HG03135 (cell line): ENCODE results near the gene NLGN2.
A peak's percentile ranks its signal among the peaks of the same experiment; 100 is the strongest.

ENCODE experiments used
- ATAC-seq: cut with Tn5 transposase; IDR thresholded peaks from one replicate; pipeline ENCODE4 v1.9.1; 2021; ENCODE audit warnings: mild to moderate bottlenecking, moderate library complexity; ENCODE audit not compliant: unreplicated experiment

Gene NLGN2

GRCh38 chr17:7435676-7436555 lies 28.3 kb downstream of the NLGN2 start:
- peak; percentile 23 for ATAC-seq

GRCh38 chr17:7436556-7437368 lies 29.1 kb downstream of the NLGN2 start:
- no peak for ATAC-seq

- ATAC-seq: no peak
Observed at GRCh38 chr17:7437369-7437863, 29.8 kb downstream of the NLGN2 start.

- ATAC-seq: no peak
Observed at GRCh38 chr17:7437950-7438614, 30.4 kb downstream of the NLGN2 start.

DNA sequence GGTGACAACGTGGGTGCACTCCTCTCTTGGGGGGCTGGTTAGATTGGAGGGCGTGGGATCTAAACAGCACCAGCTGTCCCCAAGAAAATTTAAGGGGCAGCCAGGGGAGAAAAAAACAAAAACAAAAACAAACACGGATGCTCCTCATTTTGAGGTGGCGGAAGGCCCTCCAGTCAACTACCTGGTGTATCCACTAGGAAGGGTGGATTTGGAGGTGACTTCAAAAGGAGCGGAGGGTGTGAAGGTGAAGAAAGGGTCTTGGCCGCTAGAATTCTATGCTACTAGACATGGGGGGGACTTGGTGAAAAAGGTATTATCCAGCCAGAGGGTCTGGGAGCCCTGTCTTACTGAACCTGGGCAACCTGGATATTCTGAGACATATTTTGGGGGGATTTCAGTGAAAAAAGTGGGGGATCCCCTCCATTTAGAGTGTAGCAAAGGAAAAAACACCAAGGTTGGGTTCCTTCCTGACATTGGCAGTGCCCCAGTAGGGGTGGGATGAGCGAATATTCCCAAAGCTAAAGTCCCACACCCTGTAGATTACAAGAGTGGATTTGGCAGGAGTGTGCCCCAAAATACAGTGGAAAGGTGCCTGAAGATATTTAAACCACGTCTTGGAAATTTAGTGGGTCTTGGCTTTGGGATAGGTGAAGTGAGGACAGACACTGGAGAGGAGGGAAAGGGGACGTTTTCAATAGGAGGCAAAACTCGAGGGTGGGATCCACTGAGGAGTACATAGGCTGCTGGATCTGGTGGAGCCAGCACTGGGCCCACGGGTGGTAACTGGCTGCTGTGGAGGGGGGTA lies 31.2 kb downstream of the NLGN2 start:
- ATAC-seq: no peak

- no peak for ATAC-seq
Observed at GRCh38 chr17:7439462-7440112, 31.9 kb downstream of the NLGN2 start, which contains the start of gene FGF11. TSS of gene FGF11 (plus strand) at chr17:7439512. CDS start at chr17:7439621, 109 bp downstream.

- ATAC-seq: no peak
Observed at GRCh38 chr17:7440113-7440833, 32.6 kb downstream of the NLGN2 start.

- ATAC-seq: no peak
Observed at GRCh38 chr17:7440834-7441195, 33.2 kb downstream of the NLGN2 start.

DNA sequence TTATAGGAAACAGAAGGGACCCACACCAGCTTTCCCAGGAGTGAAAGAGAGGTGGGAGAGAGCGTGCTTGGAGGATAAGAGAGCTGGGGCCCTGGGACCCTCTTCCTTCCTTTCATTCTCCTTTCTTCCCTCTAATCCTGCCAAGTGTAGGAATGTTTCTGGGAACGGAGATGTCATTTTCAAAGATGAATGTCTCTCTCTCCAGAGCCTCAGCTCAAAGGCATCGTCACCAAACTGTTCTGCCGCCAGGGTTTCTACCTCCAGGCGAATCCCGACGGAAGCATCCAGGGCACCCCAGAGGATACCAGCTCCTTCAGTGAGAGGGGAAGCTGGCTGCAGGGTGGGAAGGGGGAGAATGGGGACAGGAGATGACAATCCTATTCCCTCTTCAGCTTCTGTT lies 33.6 kb downstream of the NLGN2 start:
- ATAC-seq: no peak

- ATAC-seq: no peak
Observed at GRCh38 chr17:7442142-7442541, 34.5 kb downstream of the NLGN2 start.

GRCh38 chr17:7443499-7444485 lies 36.1 kb downstream of the NLGN2 start:
- ATAC-seq: no peak

GRCh38 chr17:7444682-7445618 lies 37.3 kb downstream of the NLGN2 start, which contains the start of gene CHRNB1:
TSS of gene CHRNB1 (plus strand) at chr17:7445061. CDS start at chr17:7445128, 67 bp downstream.
- ATAC-seq: no peak

DNA sequence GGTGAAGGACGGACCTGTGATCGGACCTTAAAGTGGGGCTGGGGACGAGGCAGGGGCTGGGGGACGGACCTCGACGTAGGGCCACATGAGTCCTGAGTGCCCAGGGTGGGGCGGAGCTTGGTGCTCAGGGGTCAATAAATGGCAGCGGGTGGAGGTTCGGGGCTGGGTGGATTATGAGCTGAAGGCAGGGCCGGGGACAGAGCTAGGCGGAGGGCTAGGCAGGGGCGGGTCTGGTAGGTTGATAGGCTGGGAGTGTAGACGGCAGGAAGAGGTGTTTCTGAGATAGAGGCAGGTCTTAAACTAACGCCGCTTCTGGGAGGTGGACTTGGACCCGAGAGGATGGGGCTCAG lies 37.9 kb downstream of the NLGN2 start:
- no peak for ATAC-seq

DNA sequence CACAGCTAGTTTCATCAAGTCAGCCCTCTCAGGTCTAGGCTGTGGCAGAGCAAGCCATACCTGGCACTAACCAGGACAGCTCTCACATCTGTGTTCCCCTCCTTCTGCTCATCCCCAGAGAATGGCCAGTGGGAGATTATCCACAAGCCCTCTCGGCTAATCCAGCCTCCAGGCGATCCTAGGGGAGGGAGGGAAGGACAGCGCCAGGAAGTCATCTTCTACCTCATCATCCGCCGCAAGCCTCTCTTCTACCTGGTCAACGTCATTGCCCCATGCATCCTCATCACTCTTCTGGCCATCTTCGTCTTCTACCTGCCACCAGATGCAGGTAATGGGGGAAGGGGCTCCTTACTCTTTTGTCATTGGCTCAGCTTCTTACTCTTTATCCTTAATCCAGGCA lies 40.8 kb downstream of the NLGN2 start:
- no peak for ATAC-seq

DNA sequence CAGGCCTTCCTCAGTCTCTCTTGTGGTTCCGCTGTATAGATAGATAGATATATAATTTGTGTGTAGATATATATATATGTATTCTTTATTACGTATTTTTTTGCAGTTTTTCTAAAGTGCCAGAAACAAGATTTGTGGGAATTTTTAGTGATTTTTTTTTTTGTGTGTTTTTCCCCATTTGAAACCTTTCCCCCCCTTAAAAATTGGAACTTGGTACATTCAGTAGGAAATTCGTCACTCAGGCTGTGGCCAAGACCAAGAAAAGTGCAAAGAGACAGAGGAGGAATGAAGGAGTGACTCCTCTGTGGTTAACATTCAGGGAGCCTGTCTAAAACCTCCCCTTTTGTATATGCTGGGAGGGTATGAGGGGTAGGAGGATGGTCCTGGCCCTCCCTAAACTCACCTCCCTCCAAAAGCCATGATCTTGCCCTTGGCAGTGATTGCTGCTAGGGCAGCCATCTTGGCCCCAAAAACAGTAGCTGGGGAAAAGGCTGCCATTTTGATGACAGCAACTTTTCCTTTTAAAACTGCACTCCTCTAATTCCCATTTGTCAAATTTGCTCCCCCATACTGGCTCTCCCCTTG lies 52.4 kb downstream of the NLGN2 start:
- no peak for ATAC-seq

GRCh38 chr17:7460850-7461660 lies 53.4 kb downstream of the NLGN2 start:
- no peak for ATAC-seq
